NOMO-1 treated with DMSO at 0.1 percent for 48 hours (cell line): ENCODE results near the gene NFAM1.

ENCODE experiments used
- DNase-seq: peaks from one replicate; lab custom pipeline; 2025; ENCODE audit not compliant: unreplicated experiment; lab: John Stamatoyannopoulos, UW

The NFAM1 gene

GRCh38 chr22:42439821-42440674 lies 7.8 kb upstream of the NFAM1 start:
- peak; percentile 66 for DNase-seq

DNA sequence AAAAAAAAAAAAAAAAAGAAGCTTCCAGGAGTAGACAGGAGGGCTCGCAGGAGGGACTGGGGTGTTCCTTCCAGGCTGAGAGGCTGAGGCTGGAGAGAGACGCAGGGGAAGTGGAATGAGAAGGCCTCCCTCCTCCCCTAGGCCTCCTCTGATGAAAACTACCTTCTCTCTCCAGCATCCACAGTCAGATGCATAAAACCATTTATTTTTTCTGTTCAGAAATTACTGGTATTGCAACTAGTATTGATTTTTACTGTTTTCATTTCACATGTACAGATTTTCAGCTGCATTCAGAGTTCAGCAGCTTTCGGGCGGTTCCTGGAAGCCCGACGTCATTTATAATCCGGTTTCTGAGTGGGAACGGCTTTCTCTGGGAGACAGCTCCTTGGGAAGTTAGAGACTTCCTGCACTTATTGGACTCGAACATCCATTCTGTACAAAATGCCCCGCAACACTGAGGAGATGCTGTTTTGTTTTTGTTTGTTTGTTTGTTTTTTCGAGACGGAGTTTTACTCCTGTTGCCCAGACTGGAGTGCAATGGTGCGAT lies 6.9 kb upstream of the NFAM1 start:
- no peak for DNase-seq

- no peak for DNase-seq
Measured at GRCh38 chr22:42438293-42438650, 6.1 kb upstream of the NFAM1 start.

- DNase-seq: peak; percentile 60
Measured at GRCh38 chr22:42437488-42438292, 5.5 kb upstream of the NFAM1 start.

DNA sequence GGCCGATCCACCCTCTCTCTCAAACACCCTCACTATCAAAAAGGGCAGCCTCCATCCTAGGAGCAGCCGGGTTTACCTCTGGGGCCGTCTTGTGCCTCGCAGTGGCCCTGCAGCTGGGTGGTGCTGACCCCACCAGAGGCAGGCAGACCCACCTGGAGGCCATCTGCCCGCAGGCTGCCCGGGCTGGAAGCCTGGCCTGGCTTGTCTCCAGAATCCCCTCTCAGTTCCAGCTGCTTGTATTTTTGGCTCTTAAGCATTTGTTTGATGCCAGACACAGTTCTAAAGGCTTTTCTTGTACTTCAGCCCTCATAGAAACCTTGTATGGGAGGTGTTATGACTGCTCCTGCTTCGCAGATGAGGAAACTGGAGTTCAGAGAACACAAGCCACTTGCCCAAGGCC lies 4.2 kb upstream of the NFAM1 start:
- no peak for DNase-seq

DNA sequence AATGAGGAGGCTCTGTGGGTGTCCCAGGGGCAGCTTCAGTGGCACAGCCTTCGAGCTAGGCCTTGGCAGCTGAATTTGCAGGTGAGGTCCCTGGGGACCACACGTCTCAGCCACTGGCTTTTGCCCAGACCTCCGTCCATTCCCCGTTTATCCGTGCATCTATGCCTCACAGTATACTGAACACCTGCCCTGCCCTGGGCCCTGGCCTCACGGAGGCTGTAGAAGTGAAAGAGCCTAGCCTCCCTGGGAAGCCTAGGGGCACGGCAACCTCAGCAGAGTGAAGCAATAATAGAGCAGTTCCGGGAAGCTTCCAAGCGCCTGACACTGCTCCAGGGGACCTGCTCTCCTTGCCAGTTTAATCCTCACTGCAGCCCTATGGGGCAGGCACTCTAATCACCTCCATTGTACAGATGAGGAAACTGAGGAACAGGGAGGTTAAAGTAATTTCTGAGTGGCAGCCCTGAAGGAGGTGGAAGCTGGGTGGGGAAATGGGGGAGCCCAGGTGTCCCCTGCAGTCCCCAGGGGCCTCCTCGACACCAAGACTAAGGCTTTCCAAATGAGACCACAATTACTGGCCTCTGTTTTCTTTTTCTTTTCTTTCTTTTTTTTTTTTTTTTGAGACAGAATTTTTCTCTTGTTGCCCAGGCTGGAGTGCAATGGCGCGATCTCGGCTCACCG lies 2.7 kb upstream of the NFAM1 start:
- no peak for DNase-seq

DNA sequence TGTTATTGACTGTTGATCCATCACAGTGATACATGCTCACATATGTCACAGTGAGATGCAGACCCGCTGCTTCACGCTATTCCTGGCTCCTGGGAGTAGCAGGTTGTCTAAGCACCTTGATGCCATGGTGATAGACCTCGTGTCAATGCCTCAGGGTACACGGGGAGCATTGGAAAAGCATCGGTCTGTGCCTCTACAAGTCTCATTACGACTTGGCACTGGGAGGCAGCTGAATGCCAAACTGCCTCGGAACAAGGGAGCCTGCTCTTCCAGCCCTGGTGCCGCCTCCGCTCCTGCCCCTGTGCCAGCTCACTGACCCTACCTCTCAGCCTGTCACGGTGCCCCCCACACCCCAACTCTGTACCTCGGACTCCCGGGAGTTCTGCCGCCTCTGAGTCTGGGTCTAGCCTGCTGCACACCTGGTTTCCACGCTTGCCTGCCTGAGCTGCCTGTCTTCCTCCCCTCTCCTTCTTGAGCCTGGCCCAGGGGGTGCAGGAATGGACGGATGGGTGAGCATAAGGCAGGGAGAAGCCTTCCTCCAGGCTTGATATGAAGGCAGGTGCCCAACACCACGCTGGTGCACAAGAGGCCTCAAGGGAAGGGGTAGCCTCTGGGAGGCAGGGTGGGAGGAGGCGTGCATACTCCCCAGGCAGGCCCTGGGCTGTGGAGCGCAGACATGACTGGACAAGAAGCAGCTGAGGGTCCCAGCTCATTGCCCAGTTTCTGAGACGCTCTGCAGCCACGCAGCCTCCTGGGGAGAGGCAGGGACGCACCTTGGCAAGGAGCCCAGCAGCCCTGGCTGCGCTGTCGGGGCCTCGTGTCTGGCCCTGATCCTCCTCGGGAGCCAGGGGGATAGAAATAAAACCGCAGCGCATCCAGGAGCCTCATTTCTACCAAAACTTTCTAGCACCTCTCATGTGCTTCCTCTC lies 1.8 kb upstream of the NFAM1 start:
- no peak for DNase-seq

DNA sequence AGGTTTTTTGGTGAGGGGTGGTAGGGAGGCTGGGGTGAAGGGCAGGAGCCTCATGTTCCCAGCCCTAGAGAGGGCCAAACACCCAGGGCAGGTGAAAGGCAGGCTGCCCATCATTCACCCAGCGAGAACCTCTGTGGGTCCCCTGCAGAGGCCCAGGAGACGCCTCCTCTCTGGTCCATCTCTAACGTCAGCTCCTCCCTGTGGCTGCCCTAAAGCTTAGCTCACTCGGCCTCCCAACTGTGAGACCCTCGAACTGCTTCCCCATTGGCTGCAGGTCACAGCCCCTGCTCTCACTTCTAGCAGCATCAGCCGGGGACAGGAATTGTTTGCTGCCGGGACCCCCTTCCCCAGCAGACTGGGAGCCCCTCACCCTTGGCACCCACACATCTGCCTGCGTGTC lies 615 bp upstream of the NFAM1 start:
- DNase-seq: no peak

DNA sequence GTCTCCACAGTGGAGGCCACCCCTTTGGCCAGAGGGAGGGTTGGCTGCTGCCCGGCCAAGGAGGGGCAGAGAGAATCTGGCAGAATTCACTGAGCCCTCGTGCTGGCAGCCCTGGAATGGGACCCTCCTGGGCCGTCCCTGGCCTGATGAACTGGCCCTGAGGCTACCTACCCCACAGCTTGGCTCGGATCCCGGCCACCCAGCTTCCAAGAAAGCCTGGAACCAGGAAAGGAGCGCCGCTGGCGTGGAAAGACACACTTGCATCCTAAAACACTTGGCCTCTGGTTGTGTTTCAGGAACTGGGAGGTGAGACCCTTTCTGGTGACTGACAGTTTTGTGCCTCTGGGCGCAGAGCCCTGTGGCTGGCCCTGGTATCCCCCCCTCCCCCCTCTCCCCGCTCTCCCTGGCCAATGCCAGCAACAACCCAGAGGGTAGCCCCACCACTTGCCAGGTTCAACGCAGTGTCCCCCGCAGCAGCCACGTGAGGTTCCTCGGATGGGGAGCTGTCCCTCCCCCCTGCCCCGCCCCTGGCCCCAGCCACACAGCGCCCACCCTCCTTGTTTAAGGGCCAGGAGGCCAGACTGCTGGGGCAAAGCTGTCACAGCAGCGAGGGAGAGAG lies 693 bp downstream of the NFAM1 start:
- peak; percentile 27 for DNase-seq

GRCh38 chr22:42430528-42431125 lies 1.6 kb downstream of the NFAM1 start:
- peak; percentile 34 for DNase-seq

- no peak for DNase-seq
Measured at GRCh38 chr22:42428760-42429159, 3.4 kb downstream of the NFAM1 start.

GRCh38 chr22:42428025-42428424 lies 4.2 kb downstream of the NFAM1 start:
- DNase-seq: no peak

GRCh38 chr22:42427167-42427566 lies 5.0 kb downstream of the NFAM1 start:
- no peak for DNase-seq

DNA sequence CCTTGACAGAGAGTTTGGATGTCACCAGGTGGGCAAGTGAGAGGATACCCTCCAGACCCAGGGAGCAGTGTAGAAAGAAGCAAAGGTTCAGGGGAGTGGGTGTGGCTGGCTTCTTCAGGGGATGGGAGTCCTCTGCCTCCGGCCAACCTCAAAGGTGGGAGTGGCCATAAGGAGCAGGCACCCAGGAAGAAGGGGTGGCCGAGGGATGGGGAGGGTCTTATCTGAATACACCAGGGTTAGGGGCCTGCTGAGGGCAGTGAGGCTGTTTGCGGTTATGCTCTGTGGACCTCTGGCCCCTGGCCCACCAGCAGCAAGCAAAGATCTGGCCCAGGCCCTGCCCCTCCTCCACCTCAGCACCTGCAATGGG lies 6.2 kb downstream of the NFAM1 start:
- DNase-seq: no peak

- DNase-seq: no peak
Measured at GRCh38 chr22:42425337-42425988, 6.7 kb downstream of the NFAM1 start.

GRCh38 chr22:42419243-42419881 lies 12.8 kb downstream of the NFAM1 start:
- no peak for DNase-seq

DNA sequence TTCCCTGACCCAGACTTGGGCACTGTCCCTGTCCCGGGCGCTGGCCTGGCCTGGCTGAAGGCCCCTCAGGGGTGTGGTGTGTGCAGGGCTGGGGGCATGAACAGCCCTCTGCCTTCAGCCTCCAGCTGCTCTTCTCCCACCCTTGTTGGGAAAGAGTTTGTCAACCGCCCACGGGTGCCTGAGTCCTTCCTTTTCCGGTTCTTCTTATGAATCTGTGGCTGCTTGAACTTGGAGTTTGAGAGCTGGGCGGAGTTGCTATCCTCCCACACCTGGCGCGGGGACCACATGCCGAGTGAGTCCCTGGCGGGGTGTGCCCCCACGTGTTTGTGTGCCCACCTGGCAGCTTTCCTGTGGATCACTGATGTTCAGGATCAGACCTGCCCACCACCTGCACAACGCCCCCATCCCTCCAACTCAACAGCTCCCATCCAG lies 13.4 kb downstream of the NFAM1 start:
- DNase-seq: peak; percentile 34

DNA sequence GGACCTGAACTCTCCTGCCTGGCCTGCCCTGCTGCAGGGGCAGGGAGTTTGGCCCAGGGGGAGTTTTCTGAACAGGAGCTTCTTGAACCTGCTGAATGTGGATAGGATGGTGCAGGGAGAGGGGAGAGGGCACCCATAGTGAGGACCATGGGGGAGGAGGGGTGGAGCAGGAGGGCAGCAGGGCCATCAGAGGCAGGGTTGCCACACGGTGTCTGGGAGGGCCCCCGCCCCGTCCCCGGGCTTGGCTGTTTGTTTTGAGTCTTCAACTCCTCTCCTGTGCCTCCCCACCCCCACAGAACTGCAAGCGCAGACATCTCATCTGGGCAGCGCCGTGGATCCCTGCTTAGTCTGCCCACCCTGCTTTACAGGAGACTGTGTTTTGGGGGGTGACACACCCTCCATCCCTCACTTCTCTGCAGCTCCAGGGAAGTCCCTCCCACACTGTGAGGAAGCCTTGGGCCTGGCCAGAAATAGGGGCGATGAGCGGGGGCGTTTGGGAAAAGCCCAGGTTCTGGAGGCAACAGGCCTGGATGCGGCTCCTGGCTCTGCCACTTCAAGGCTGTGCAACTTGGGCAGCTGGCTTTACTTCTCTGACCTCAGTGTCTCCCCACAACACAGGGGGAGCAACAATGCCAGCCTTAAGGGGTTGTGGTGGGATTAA lies 14.4 kb downstream of the NFAM1 start:
- DNase-seq: no peak
